ENCODE data around the gene IL10RB. TPM values are rescaled to one million over a fixed set of nuclear protein-coding genes. Genes with fewer than 3 reads are reported as not detected.

The IL10RB gene
- total and polyA plus RNA-seq, 2 experiments from 2014 or later: 27.1 to 29.2 TPM

DNA sequence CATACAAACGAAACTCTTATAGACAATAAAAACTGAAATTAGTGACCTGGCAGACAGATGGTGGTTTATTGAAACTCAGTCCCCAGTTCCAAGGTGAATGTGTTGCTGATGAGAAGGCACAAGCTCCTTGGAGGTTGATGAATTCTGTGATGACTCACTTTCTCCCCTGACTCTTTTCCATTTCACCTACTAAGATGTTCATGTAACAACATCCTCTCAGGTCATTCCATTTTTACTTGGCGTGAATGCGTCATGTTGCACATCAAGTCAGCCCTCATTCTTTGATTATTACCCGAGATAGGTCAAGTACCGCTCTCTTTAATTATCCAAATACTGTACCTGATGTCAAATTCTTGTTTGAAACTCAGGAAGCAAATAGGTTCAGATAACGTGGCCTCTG lies 10.1 kb upstream of the IL10RB start:
- no peak overlapping the region for H2AFZ ChIP-seq
- H3K27ac ChIP-seq: no peak overlapping the region
- H3K79me2 ChIP-seq: no peaks in the 10 kb centered on the region
- H4K20me1 ChIP-seq (ENCODE audit: insufficient read depth, poor library complexity, severe bottlenecking): no peaks in the 10 kb centered on the region
- H3K27me3 ChIP-seq: no peaks in the 10 kb centered on the region
- WGBS (ENCODE audit: low lambda C conversion rate, missing lambda C conversion rate): 91% methylated on average over 6 of the region's 6 CpGs
- no peak overlapping the region for H3K4me2 ChIP-seq
- no peaks in the 10 kb centered on the region for H3K9me3 ChIP-seq (ENCODE audit: low read depth)
- no peaks in the 10 kb centered on the region for H3K36me3 ChIP-seq (replicated peaks; ENCODE audit: insufficient read depth, low read depth)
- TF ChIP-seq EZH2phosphoT487 (IDR thresholded peaks at IDR 0.05; ENCODE audit: low read depth, severe bottlenecking, unreplicated experiment) (no peak), EZH2 (IDR thresholded peaks at IDR 0.05; ENCODE audit: borderline replicate concordance) (no peak), CTCF (IDR thresholded peaks at IDR 0.05; ENCODE audit: poor library complexity) (no peak)
- H3K4me3 ChIP-seq: no peak overlapping the region
- no peaks in the 10 kb centered on the region for H3K4me1 ChIP-seq (ENCODE audit: insufficient read depth)
- no peaks in the 10 kb centered on the region for H3K9me2 ChIP-seq (replicated peaks; ENCODE audit: insufficient read depth)
- DNase-seq (ENCODE audit: low spot score): no peak

DNA sequence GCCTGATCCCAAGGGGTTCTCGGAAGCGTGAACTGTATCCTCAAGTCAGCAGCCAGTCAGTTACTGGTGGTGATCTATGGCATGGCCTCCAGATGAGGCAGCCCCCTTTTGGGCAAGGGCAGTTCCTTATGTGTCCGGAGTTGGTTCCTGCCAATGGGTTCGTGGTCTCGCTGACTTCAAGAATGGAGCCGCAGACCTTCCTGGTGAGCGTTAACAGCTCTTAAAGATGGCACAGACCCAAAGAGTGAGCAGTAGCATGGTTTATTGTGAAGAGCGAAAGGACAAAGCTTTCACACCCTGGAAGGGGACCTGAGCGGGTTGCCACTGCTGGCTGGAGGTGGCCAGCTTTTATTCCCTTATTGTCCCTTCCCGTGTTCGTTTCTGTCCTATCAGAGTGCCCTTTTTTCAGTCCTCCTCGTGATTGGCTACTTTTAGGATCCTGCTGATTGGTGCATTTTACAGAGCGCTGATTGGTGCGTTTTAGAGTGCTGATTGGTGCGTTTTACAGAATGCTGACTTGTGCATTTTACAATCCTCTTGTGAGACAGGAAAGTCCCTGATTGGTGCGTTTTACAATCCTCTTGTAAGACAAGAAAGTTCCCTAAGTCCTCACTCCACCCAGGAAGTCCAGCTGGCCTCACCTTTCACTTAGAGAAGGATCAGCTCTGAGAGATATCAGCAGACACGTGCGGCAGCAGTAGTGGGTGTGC lies 8.9 kb upstream of the IL10RB start:
- TF ChIP-seq EZH2 (IDR thresholded peaks at IDR 0.05; ENCODE audit: borderline replicate concordance) (no peak), CTCF (IDR thresholded peaks at IDR 0.05; ENCODE audit: poor library complexity) (no peak), EZH2phosphoT487 (IDR thresholded peaks at IDR 0.05; ENCODE audit: low read depth, severe bottlenecking, unreplicated experiment) (no peak)
- no peaks in the 10 kb centered on the region for H3K36me3 ChIP-seq (replicated peaks; ENCODE audit: insufficient read depth, low read depth)
- WGBS (ENCODE audit: low lambda C conversion rate, missing lambda C conversion rate): 96% methylated on average over 18 of the region's 18 CpGs
- no peak overlapping the region for H3K4me2 ChIP-seq
- no peaks in the 10 kb centered on the region for H3K4me1 ChIP-seq (ENCODE audit: insufficient read depth)
- no peaks in the 10 kb centered on the region for H3K27me3 ChIP-seq
- H4K20me1 ChIP-seq (ENCODE audit: insufficient read depth, poor library complexity, severe bottlenecking): no peaks in the 10 kb centered on the region
- H3K27ac ChIP-seq: no peak overlapping the region
- H2AFZ ChIP-seq: no peak overlapping the region
- H3K9me3 ChIP-seq (ENCODE audit: low read depth): no peaks in the 10 kb centered on the region
- H3K79me2 ChIP-seq: no peaks in the 10 kb centered on the region
- DNase-seq (ENCODE audit: low spot score): no peak
- H3K4me3 ChIP-seq: no peak overlapping the region
- H3K9me2 ChIP-seq (replicated peaks; ENCODE audit: insufficient read depth): no peaks in the 10 kb centered on the region

- H3K27ac ChIP-seq: no peak overlapping the region
- no peak for TF ChIP-seq EZH2phosphoT487 (IDR thresholded peaks at IDR 0.05; ENCODE audit: low read depth, severe bottlenecking, unreplicated experiment)
- TF ChIP-seq EZH2 (IDR thresholded peaks at IDR 0.05; ENCODE audit: borderline replicate concordance): no peak
- TF ChIP-seq CTCF (IDR thresholded peaks at IDR 0.05; ENCODE audit: poor library complexity): no peak
- no peaks in the 10 kb centered on the region for H4K20me1 ChIP-seq (ENCODE audit: insufficient read depth, poor library complexity, severe bottlenecking)
- no peaks in the 10 kb centered on the region for H3K27me3 ChIP-seq
- no peaks in the 10 kb centered on the region for H3K9me3 ChIP-seq (ENCODE audit: low read depth)
- no peaks in the 10 kb centered on the region for H3K9me2 ChIP-seq (replicated peaks; ENCODE audit: insufficient read depth)
- no peak overlapping the region for H2AFZ ChIP-seq
- H3K4me2 ChIP-seq: no peak overlapping the region
- no peak for DNase-seq (ENCODE audit: low spot score)
- no peaks in the 10 kb centered on the region for H3K36me3 ChIP-seq (replicated peaks; ENCODE audit: insufficient read depth, low read depth)
- WGBS (ENCODE audit: low lambda C conversion rate, missing lambda C conversion rate): 96% methylated on average over 9 of the region's 9 CpGs
- no peak overlapping the region for H3K4me3 ChIP-seq
- H3K4me1 ChIP-seq (ENCODE audit: insufficient read depth): no peaks in the 10 kb centered on the region
- H3K79me2 ChIP-seq: no peaks in the 10 kb centered on the region
Observed at GRCh38 chr21:33258475-33258874, 7.7 kb upstream of the IL10RB start.

Data from hepatocyte (in vitro differentiated cells).